Measurements from ENCODE around the gene CD163.

DNA sequence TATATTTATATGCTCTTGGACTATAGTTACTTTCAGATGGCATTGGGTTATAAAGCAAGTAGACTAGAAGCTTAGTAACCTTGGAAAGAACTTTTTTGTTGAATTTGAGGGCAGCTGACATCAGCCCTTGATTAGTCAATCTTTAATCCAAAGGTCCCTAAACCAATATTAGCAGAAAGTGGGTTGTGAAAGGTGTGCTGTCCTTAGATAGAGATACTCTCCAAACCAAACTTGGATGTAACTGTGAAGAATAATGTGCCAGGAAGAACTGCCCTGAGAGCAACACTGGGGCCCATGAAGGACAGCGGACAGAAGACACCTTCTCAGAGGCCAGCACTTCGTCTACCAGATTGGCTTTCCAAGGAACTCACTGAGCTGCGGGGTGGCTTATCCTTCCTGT is 10.6 kb downstream of the CD163 start:
- TF ChIP-seq CTCF (IDR thresholded peaks at IDR 0.05) (no peak), POLR2A (IDR thresholded peaks at IDR 0.05) (no peak)

Measured in Peyer's patch (tissue), 4 donors.